Spleen (tissue), 11 donors: ENCODE measurements around the gene SOX6. TPM values are rescaled to one million over a fixed set of nuclear protein-coding genes. Genes with fewer than 3 reads are reported as not detected.

ENCODE experiments used
- DNase-seq: peaks from one replicate; pipeline ENCODE4 v3.0.0-alpha.2; 2020
- H3K27ac ChIP-seq, 8 donors: fragments of 200-600 bp; sonication (generic) in 7 of 8; 1 replicate in 4 of 8; 2 replicates in 4 of 8; pipeline versions ENCODE4 v1.5.0 to v1.8.0; 2016 to 2021; ENCODE audit warnings: inconsistent platforms in 4 of 8, mild to moderate bottlenecking in 4 of 8, moderate library complexity in 1 of 8
- H3K27me3 ChIP-seq, 7 donors: fragments of 200-600 bp; sonication (generic) in 6 of 7; replicated peaks in 1 of 7; 1 replicate in 4 of 7; 2 replicates in 3 of 7; pipeline versions ENCODE4 v1.5.0 to v1.8.0; 2016 to 2021; ENCODE audit warnings: inconsistent platforms in 3 of 7, mild to moderate bottlenecking in 1 of 7
- H3K36me3 ChIP-seq, 6 donors: fragments of 200-600 bp; sonication (generic) in 5 of 6; 1 replicate in 4 of 6; 2 replicates in 2 of 6; pipeline versions ENCODE4 v1.5.0 to v1.8.0; 2016 to 2021; ENCODE audit warnings: inconsistent platforms in 2 of 6
- H3K4me1 ChIP-seq, 6 donors: fragments of 200-600 bp; sonication (generic) in 5 of 6; 1 replicate in 3 of 6; 2 replicates in 3 of 6; pipeline versions ENCODE4 v1.5.0 to v1.8.0; 2016 to 2021; ENCODE audit warnings: inconsistent platforms in 3 of 6
- H3K4me3 ChIP-seq, 8 donors: fragments of 200-600 bp; sonication (generic) in 7 of 8; 1 replicate in 4 of 8; 2 replicates in 4 of 8; pipeline versions ENCODE4 v1.5.0 to v1.8.0; 2016 to 2021; ENCODE audit warnings: inconsistent platforms in 4 of 8, mild to moderate bottlenecking in 4 of 8, moderate library complexity in 2 of 8
- H3K9me3 ChIP-seq, 8 donors: fragments of 200-600 bp; sonication (generic) in 7 of 8; 1 replicate in 4 of 8; 2 replicates in 4 of 8; pipeline versions ENCODE4 v1.5.0 to v1.8.0; 2016 to 2021; ENCODE audit warnings: inconsistent platforms in 4 of 8
- POLR2A ChIP-seq, 3 donors: fragments of 450-650 bp; IDR thresholded peaks; one replicate each; pipeline ENCODE4 v1.5.1; 2017; ENCODE audit warnings: antibody characterized with exemption in 3 of 3, mild to moderate bottlenecking in 1 of 3
- POLR2AphosphoS5 ChIP-seq, 3 donors: sonication (generic); formaldehyde crosslinking; IDR thresholded peaks; one replicate each; pipeline ENCODE4 v1.5.1; 2017; ENCODE audit warnings: antibody characterized with exemption in 3 of 3
- WGBS, 5 donors: extraction: QIAGEN DNeasy Blood & Tissue Kit in 3 of 5; methylation state at CpG; one replicate each; pipeline versions ENCODE4 v1.1.5 to v1.1.7; 2013 to 2018; 5-methylcytosine and 5-hydroxymethylcytosine counted together
- intact Hi-C: fragments of 100-400 bp; cut with DNase I; formaldehyde crosslinking; loops from one replicate; pipeline ENCODE4 v1.15.0; 2023; ENCODE audit warnings: low total_unique reads
- polyA plus RNA-seq, 3 donors: library from polyadenylated mRNA; stranded (reverse); fragments of 200-250 nt; gene quantifications; one replicate each; pipeline ENCODE4 v1.2.1, GENCODE V29; 2013
- total RNA-seq, 7 donors: library from RNA; depleted of rRNA in 3 of 7; stranded (reverse); fragments of >200 nt in 3 of 7; fragmentation: NEBNext Ultra II Directional in 4 of 7; extraction: Animal tissue kit (Norgen Biotek cat#: 25700) in 4 of 7; gene quantifications; one replicate each; pipeline versions ENCODE4 v1.1.0 to v1.2.1, GENCODE V29; 2016 to 2021
- TF ChIP-seq, protein P1 (sequence below), 11 experiments: fragments of 200-600 bp in 7 of 11; fragments of 450-650 bp in 4 of 11; sonication (generic) in 4 of 11; IDR thresholded peaks in 8 of 11; conservative IDR thresholded peaks in 3 of 11; 1 replicate in 7 of 11; 2 replicates in 4 of 11; pipeline versions ENCODE4 v1.4.0 to v1.8.0; 2016 to 2021; ENCODE audit warnings: antibody characterized with exemption in 11 of 11, inconsistent platforms in 4 of 11, mild to moderate bottlenecking in 1 of 11
- donor health status: healthy with polysubstance abuse.
- donor health status: DM: no; HTN: no; CAD: no; lungs with moderate emphysema.
- donor health status: DM: no; HTN: no; CAD: no.
- donor health status: Bipolar disorder and iron deficiency.
- donor health status: healthy.
- donor health status: DM: no; HTN: no; CAD: no.
- donor health status: DM: yes; HTN: yes; CAD: no.

SOX6 gene
- total and polyA plus RNA-seq, 10 donors, result 0.11 to 12.4 (median 3.7) TPM

- WGBS, 5 donors, result 86 to 95% (median 90%) methylated on average over 3 of the region's 3 CpGs
- Histone ChIP-seq H3K9me3 (peaks cover 0 to 10% (median 5%) of the 10 kb centered on the region in 8 donors), H3K36me3 (no peaks in the 10 kb centered on the region), H3K27me3 (no peaks in the 10 kb centered on the region), H3K4me1 (no peaks in the 10 kb centered on the region), H3K27ac (no peak overlapping the region), H3K4me3 (no peak overlapping the region)
- no peak for TF ChIP-seq POLR2AphosphoS5 (IDR thresholded peaks at IDR 0.05)
- TF ChIP-seq POLR2A (IDR thresholded peaks at IDR 0.05), result no peak
- TF ChIP-seq, protein P1, sequence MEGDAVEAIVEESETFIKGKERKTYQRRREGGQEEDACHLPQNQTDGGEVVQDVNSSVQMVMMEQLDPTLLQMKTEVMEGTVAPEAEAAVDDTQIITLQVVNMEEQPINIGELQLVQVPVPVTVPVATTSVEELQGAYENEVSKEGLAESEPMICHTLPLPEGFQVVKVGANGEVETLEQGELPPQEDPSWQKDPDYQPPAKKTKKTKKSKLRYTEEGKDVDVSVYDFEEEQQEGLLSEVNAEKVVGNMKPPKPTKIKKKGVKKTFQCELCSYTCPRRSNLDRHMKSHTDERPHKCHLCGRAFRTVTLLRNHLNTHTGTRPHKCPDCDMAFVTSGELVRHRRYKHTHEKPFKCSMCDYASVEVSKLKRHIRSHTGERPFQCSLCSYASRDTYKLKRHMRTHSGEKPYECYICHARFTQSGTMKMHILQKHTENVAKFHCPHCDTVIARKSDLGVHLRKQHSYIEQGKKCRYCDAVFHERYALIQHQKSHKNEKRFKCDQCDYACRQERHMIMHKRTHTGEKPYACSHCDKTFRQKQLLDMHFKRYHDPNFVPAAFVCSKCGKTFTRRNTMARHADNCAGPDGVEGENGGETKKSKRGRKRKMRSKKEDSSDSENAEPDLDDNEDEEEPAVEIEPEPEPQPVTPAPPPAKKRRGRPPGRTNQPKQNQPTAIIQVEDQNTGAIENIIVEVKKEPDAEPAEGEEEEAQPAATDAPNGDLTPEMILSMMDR (IDR thresholded peaks at IDR 0.05 in 8 of 11, conservative IDR thresholded peaks at IDR 0.05 in 3 of 11), result no peak
- DNase-seq, result no peak
- intact Hi-C loops, result no loop called here
Observed at GRCh38 chr11:15932417-15932816, 423.9 kb downstream of the SOX6 start.

DNA sequence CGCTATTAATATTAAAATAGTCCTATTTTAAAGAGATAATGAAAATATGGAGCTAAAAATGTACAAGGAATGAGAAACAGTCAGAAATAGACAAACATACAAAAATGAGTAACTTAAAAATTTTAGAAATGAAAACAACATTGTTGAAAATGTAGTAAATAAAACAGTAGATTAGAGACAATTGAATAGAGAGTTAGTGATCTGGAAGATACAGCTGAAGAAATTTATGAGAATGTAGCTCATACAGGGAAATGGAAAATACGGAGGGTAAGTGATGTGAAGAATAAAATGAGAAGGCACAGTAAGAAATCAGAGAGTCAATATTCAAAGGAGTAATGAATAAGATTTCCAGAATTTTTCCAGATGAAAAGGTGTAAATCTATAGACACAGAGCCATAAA lies 424.8 kb downstream of the SOX6 start:
- no peaks in the 10 kb centered on the region for H3K4me1 ChIP-seq
- no peak for DNase-seq
- 82 to 96% (median 92%) methylated on average over 2 of the region's 2 CpGs for WGBS, 5 donors
- no peak overlapping the region for H3K27ac ChIP-seq
- TF ChIP-seq, protein P1 (IDR thresholded peaks at IDR 0.05 in 8 of 11, conservative IDR thresholded peaks at IDR 0.05 in 3 of 11), result no peak
- TF ChIP-seq POLR2AphosphoS5 (IDR thresholded peaks at IDR 0.05) (no peak), POLR2A (IDR thresholded peaks at IDR 0.05) (no peak)
- no peaks in the 10 kb centered on the region for H3K36me3 ChIP-seq
- peaks cover 0 to 10% (median 5%) of the 10 kb centered on the region in 8 donors for H3K9me3 ChIP-seq
- H3K27me3 ChIP-seq, result no peaks in the 10 kb centered on the region
- intact Hi-C loops, result no loop called here
- H3K4me3 ChIP-seq, result no peak overlapping the region

DNA sequence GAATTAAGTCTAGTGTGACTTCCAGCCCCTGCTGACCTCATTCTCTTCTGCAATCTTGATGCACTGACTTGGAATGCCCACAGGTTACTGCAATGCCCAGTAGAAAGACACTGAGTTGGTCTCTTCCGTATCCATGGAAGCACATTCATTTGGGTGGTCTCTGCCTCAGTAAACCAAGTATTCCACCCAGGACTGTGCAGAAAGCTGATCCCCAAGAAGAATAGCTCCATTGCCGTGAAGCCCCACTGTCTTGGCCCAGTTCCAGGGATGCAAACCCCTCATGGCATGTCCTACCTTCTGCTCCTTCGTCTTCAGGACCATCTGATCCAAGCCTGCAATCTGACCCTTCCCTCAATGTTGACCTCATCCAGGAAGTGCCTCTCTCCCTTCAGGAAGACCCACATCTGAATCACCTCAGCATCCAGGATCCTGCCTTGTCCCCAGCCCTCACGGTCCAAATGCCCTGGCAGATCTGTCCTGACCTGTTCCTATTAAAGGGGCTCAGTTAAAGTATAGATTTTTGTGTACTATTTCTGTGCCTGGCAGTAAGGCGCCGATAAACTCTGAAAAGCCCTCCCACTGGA lies 425.8 kb downstream of the SOX6 start:
- TF ChIP-seq POLR2A (IDR thresholded peaks at IDR 0.05), result no peak
- TF ChIP-seq POLR2AphosphoS5 (IDR thresholded peaks at IDR 0.05), result no peak
- TF ChIP-seq, protein P1 (IDR thresholded peaks at IDR 0.05 in 8 of 11, conservative IDR thresholded peaks at IDR 0.05 in 3 of 11), result no peak
- Histone ChIP-seq H3K9me3 (peaks cover 0 to 10% (median 5%) of the 10 kb centered on the region in 8 donors), H3K4me3 (no peak overlapping the region), H3K27me3 (no peaks in the 10 kb centered on the region), H3K36me3 (no peaks in the 10 kb centered on the region), H3K4me1 (no peaks in the 10 kb centered on the region), H3K27ac (no peak overlapping the region)
- 63 to 83% (median 75%) methylated on average over 6 of the region's 6 CpGs for WGBS, 5 donors
- no peak for DNase-seq
- intact Hi-C loops, result no loop called here

- H3K9me3 ChIP-seq, result peaks cover 0 to 10% (median 5%) of the 10 kb centered on the region in 8 donors
- intact Hi-C loops, result no loop called here
- H3K27ac ChIP-seq, result no peak overlapping the region
- no peak for DNase-seq
- TF ChIP-seq, protein P1 (IDR thresholded peaks at IDR 0.05 in 8 of 11, conservative IDR thresholded peaks at IDR 0.05 in 3 of 11), result no peak
- TF ChIP-seq POLR2AphosphoS5 (IDR thresholded peaks at IDR 0.05) (no peak), POLR2A (IDR thresholded peaks at IDR 0.05) (no peak)
- no peaks in the 10 kb centered on the region for H3K27me3 ChIP-seq
- 77 to 97% (median 94%) methylated on average over 3 of the region's 3 CpGs for WGBS, 5 donors
- H3K4me3 ChIP-seq, result no peak overlapping the region
- no peaks in the 10 kb centered on the region for H3K36me3 ChIP-seq
- no peaks in the 10 kb centered on the region for H3K4me1 ChIP-seq
Observed at GRCh38 chr11:15929371-15929901, 426.9 kb downstream of the SOX6 start.
